A673 (cell line): ENCODE data around the gene KIAA0232.

Source experiments
- CTCF ChIP-seq: fragments of 300-800, 200-600 bp; sonication (generic); conservative IDR thresholded peaks from 2 replicates; pipeline ENCODE4 v1.5.1; 2017; ENCODE audit warnings: low read depth, mild to moderate bottlenecking, antibody characterized with exemption, low read length, moderate library complexity, mixed read lengths
- EZH2 ChIP-seq: fragments of 200-600 bp; sonication (generic); IDR thresholded peaks from 2 replicates; pipeline ENCODE4 v1.6.1; 2017; ENCODE audit warnings: borderline replicate concordance, low read depth, mild to moderate bottlenecking, mixed read lengths, antibody characterized with exemption, low read length; ENCODE audit not compliant: poor library complexity, severe bottlenecking

GRCh38 chr4:6813725-6814124 lies 31.2 kb downstream of the KIAA0232 start:
- TF ChIP-seq CTCF (no peak), EZH2 (no peak)
